GM12878 (cell line): ENCODE results near the gene KLK13. TPM values are rescaled to one million over a fixed set of nuclear protein-coding genes. Genes with fewer than 3 reads are reported as not detected.

ENCODE experiments used
- ATAC-seq: fragments of 200-7000 bp; cut with Tn5 transposase; 3 replicates; pipeline ENCODE4 v1.9.1; 2020; ENCODE audit warnings: mild to moderate bottlenecking, moderate library complexity
- BruUV-seq: library from RNA; stranded (reverse); fragments of 400-500 nt; replicated peaks from 2 replicates; lab custom pipeline; 2021; lab: Mats Ljungman, UMichigan
- CTCF ChIA-PET: fragments of 300-600 bp; sonication (Branson Sonifier 250); formaldehyde crosslinking; extraction: SDS; loops from one replicate; lab custom pipeline; 2021; ENCODE audit warnings: inconsistent platforms; lab: Yijun Ruan, JAX
- POLR2A ChIA-PET: fragments of 350-600 bp; formaldehyde crosslinking; extraction: SDS; loops from one replicate; lab custom pipeline; 2021; ENCODE audit warnings: inconsistent platforms; lab: Charles Lee
- RAD21 ChIA-PET: fragments of 300-600 bp; sonication (Branson Sonifier 250); formaldehyde crosslinking; loops from one replicate; lab custom pipeline; 2023; ENCODE audit warnings: antibody characterized with exemption; ENCODE audit not compliant: unreplicated experiment; lab: Charles Lee
- SMC1A ChIA-PET: fragments of 300-600 bp; sonication (Branson Sonifier 250); formaldehyde crosslinking; loops from one replicate; lab custom pipeline; 2023; ENCODE audit not compliant: unreplicated experiment, uncharacterized antibody; lab: Charles Lee
- DNase-seq: peaks from one replicate; pipeline ENCODE4 v3.0.0-alpha.2; 2011; ENCODE audit warnings: low read depth, low spot score
- FAIRE-seq: peaks from 3 replicates; lab custom pipeline; 2011; peaks lifted over from hg19 to GRCh38; lab: Jason Lieb, UNC
- H2AFZ ChIP-seq: 2 replicates; pipeline ENCODE4 v1.6.0; 2011; ENCODE audit warnings: low read depth, low read length, control low read depth; ENCODE audit not compliant: control insufficient read depth
- H3K27ac ChIP-seq: 2 replicates; pipeline ENCODE4 v1.5.1; 2011; ENCODE audit warnings: control low read depth; ENCODE audit not compliant: control insufficient read depth, insufficient read depth
- H3K27me3 ChIP-seq, 2 experiments: replicated peaks in 1 of 2; 2 replicates each; pipeline versions ENCODE4 v1.6.0 to v1.6.1; 2011; ENCODE audit warnings: low read length in 1 of 2; ENCODE audit not compliant: control insufficient read depth in 2 of 2, insufficient read depth in 2 of 2
- H3K36me3 ChIP-seq, 2 experiments: 2 replicates each; pipeline ENCODE4 v1.5.1; 2011; ENCODE audit warnings: low read length in 1 of 2; ENCODE audit not compliant: control insufficient read depth in 2 of 2, insufficient read depth in 2 of 2
- H3K4me1 ChIP-seq: 2 replicates; pipeline ENCODE4 v1.6.1; 2011; ENCODE audit warnings: mild to moderate bottlenecking, low read length, moderate library complexity, mixed read lengths; ENCODE audit not compliant: control insufficient read depth, insufficient read depth
- H3K4me2 ChIP-seq: 2 replicates; pipeline ENCODE4 v1.6.0; 2011; ENCODE audit warnings: control low read depth; ENCODE audit not compliant: control insufficient read depth, insufficient read depth
- H3K4me3 ChIP-seq: fragments of 200-600 bp; sonication (generic); 2 replicates; pipeline ENCODE4 v1.5.1; 2016
- H3K79me2 ChIP-seq: 2 replicates; pipeline ENCODE4 v1.6.0; 2011; ENCODE audit warnings: low read length; ENCODE audit not compliant: control insufficient read depth, insufficient read depth
- H3K9ac ChIP-seq: 2 replicates; pipeline ENCODE4 v1.8.0; 2011; ENCODE audit warnings: low read length, control low read depth, mixed read lengths; ENCODE audit not compliant: control insufficient read depth, insufficient read depth
- H3K9me3 ChIP-seq: replicated peaks from 3 replicates; pipeline ENCODE4 v1.5.1; 2011; ENCODE audit warnings: mild to moderate bottlenecking, low read length; ENCODE audit not compliant: control insufficient read depth, insufficient read depth
- H4K20me1 ChIP-seq: 2 replicates; pipeline ENCODE4 v1.6.0; 2011; ENCODE audit not compliant: control insufficient read depth, insufficient read depth
- CHD2 ChIP-seq: IDR thresholded peaks from 2 replicates; pipeline ENCODE4 v1.6.1; 2011; ENCODE audit warnings: low read depth, low read length, improper control_type of control experiment, borderline replicate concordance
- CREM ChIP-seq: IDR thresholded peaks from 2 replicates; pipeline ENCODE4 v1.6.1; 2014; ENCODE audit warnings: antibody characterized with exemption, low read depth
- KLF5 ChIP-seq: fragments of 450-650 bp; IDR thresholded peaks from 2 replicates; pipeline ENCODE4 v1.6.1; 2014; ENCODE audit warnings: mild to moderate bottlenecking; ENCODE audit not compliant: partially characterized antibody
- MTA3 ChIP-seq: IDR thresholded peaks from 2 replicates; pipeline ENCODE4 v1.6.1; 2012; ENCODE audit warnings: low read length, inconsistent platforms, borderline replicate concordance
- NRF1 ChIP-seq: conservative IDR thresholded peaks from 2 replicates; pipeline ENCODE4 v1.6.1; 2011; ENCODE audit warnings: mild to moderate bottlenecking, low read depth, low read length, improper control_type of control experiment
- RAD51 ChIP-seq: fragments of 450-650 bp; IDR thresholded peaks from 2 replicates; pipeline ENCODE4 v1.6.1; 2016; ENCODE audit warnings: moderate library complexity, mild to moderate bottlenecking, inconsistent platforms
- RFX5 ChIP-seq: IDR thresholded peaks from 2 replicates; pipeline ENCODE4 v1.6.1; 2011; ENCODE audit warnings: low read depth, low read length, improper control_type of control experiment
- SIN3A ChIP-seq: IDR thresholded peaks from 2 replicates; pipeline ENCODE4 v1.6.1; 2012; ENCODE audit warnings: low read depth, low read length, improper control_type of control experiment
- SKIL ChIP-seq: fragments of 450-650 bp; IDR thresholded peaks from 2 replicates; pipeline ENCODE4 v1.6.1; 2017; ENCODE audit warnings: mild to moderate bottlenecking, low read depth, inconsistent platforms; ENCODE audit not compliant: poor library complexity, severe bottlenecking
- ZSCAN29 ChIP-seq: fragments of 450-650 bp; IDR thresholded peaks from 2 replicates; pipeline ENCODE4 v1.6.1; 2017; ENCODE audit warnings: mild to moderate bottlenecking, moderate library complexity
- ZZZ3 ChIP-seq: IDR thresholded peaks from 2 replicates; pipeline ENCODE4 v1.6.1; 2011; ENCODE audit warnings: low read depth; ENCODE audit not compliant: control insufficient read depth, insufficient read length
- WGBS: methylation state at CpG from one replicate; pipeline ENCODE4 v1.1.6; 2016; ENCODE audit warnings: low lambda C conversion rate; ENCODE audit not compliant: insufficient replicate concordance, insufficient coverage; ENCODE audit errors: missing lambda C conversion rate; 5-methylcytosine and 5-hydroxymethylcytosine counted together
- in situ Hi-C: fragments of 300-500 bp; cut with MboI; formaldehyde crosslinking; loops from 9 replicates; pipeline ENCODE4 v1.14.3; 2018; ENCODE audit warnings: mixed read lengths
- intact Hi-C: fragments of 100-400 bp; cut with micrococcal nuclease; formaldehyde crosslinking; loops from one replicate; pipeline ENCODE4 v1.14.2; 2022; ENCODE audit not compliant: unreplicated experiment
- polyA plus RNA-seq, 11 experiments: library from polyadenylated mRNA; depleted of rRNA in 4 of 11; unstranded in 6 of 11; stranded (reverse) in 5 of 11; fragments of >200 nt; fragmentation: Nextera tagmentation in 4 of 11; fragmentation: Illumina TruSeq in 1 of 11; extraction: Ambion mirVana in 4 of 11; extraction: Trizol in 1 of 11; gene quantifications; 1 replicate in 1 of 11; 2 replicates in 10 of 11; pipeline versions ENCODE4 v1.2.1 to v1.2.3, GENCODE V29; 2011 to 2016; ENCODE audit warnings: inconsistent platforms in 2 of 11, missing spikeins in 2 of 11, low read depth in 1 of 11
- total RNA-seq, 4 experiments: library from RNA; depleted of rRNA in 3 of 4; stranded (reverse); fragments of >200 nt in 3 of 4; fragmentation: Illumina TruSeq in 1 of 4; extraction: Trizol in 1 of 4; gene quantifications; 2 replicates each; pipeline versions ENCODE4 v1.2.1 to v1.2.3, GENCODE V29; 2013 to 2021
- TF ChIP-seq, protein P1 (sequence below): IDR thresholded peaks from 2 replicates; pipeline ENCODE4 v1.6.1; 2012; ENCODE audit warnings: low read depth, low read length, improper control_type of control experiment
- TF ChIP-seq, protein P2 (sequence below): fragments of 450-650 bp; IDR thresholded peaks from 2 replicates; pipeline ENCODE4 v1.6.1; 2014; ENCODE audit warnings: mild to moderate bottlenecking

KLK13 gene
- total and polyA plus RNA-seq, 10 of the 15 experiments (the other 5 are each of a cell fraction or from before 2014, with no cell fraction given) = not detected

DNA sequence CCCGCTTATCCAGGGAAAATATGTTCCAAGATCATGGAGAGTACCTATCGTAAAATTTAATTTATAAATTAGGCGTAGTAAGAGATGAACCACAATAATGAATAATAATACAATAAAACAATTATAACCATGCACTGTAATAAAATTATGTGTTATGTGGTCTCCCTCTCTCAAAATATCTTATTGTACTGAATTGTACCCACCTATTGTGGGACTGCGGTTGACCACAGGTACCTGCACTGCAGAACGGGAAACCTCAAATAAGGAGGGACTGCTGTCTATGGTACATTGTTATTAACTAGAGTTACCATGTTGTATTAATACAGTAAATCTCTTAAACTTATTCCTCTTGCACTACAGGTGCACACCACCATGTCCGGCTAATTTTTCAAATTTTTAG, 24.7 kb downstream of the KLK13 start:
- no TSS peak for BruUV-seq
- H3K27me3 ChIP-seq = no peaks in the 10 kb centered on the region

More for the DNA sequence above, 24.7 kb downstream of the KLK13 start:
- in situ Hi-C loops = no loop called here
- Histone ChIP-seq H2AFZ (no peak overlapping the region), H3K27ac (no peak overlapping the region), H3K4me1 (no peaks in the 10 kb centered on the region), H4K20me1 (no peaks in the 10 kb centered on the region), H3K79me2 (no peaks in the 10 kb centered on the region), H3K9ac (no peak overlapping the region), H3K36me3 (no peaks in the 10 kb centered on the region), H3K4me3 (no peak overlapping the region), H3K9me3 (no peaks in the 10 kb centered on the region), H3K4me2 (no peak overlapping the region)
- 70% methylated on average over 6 of the region's 6 CpGs for WGBS
- DNase-seq = no peak
- FAIRE-seq = no peak
- ATAC-seq = no peak
- SMC1A ChIA-PET = no interaction called here
- POLR2A ChIA-PET = no interaction called here
- CTCF ChIA-PET = no interaction called here
- intact Hi-C loops = no loop called here
- RAD21 ChIA-PET = no interaction called here
- TF ChIP-seq CHD2 (no peak), NRF1 (no peak), KLF5 (no peak), MTA3 (no peak), ZSCAN29 (no peak), RFX5 (no peak), RAD51 (no peak), CREM (no peak), SIN3A (no peak), ZZZ3 (no peak), SKIL (no peak)
- TF ChIP-seq, protein P1, sequence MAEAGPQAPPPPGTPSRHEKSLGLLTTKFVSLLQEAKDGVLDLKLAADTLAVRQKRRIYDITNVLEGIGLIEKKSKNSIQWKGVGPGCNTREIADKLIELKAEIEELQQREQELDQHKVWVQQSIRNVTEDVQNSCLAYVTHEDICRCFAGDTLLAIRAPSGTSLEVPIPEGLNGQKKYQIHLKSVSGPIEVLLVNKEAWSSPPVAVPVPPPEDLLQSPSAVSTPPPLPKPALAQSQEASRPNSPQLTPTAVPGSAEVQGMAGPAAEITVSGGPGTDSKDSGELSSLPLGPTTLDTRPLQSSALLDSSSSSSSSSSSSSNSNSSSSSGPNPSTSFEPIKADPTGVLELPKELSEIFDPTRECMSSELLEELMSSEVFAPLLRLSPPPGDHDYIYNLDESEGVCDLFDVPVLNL = no peak
- TF ChIP-seq, protein P2, sequence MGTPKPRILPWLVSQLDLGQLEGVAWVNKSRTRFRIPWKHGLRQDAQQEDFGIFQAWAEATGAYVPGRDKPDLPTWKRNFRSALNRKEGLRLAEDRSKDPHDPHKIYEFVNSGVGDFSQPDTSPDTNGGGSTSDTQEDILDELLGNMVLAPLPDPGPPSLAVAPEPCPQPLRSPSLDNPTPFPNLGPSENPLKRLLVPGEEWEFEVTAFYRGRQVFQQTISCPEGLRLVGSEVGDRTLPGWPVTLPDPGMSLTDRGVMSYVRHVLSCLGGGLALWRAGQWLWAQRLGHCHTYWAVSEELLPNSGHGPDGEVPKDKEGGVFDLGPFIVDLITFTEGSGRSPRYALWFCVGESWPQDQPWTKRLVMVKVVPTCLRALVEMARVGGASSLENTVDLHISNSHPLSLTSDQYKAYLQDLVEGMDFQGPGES = no peak
